ENCODE results near the gene SF3B6.
"Not testable (repeated sequence)": the region's sequence is repeated elsewhere in the genome, so short reads cannot be mapped to it uniquely, and the experiment has no call there.

The SF3B6 gene

GRCh38 chr2:24102677-24103076 lies 26.6 kb upstream of the SF3B6 start:
- no peaks in the 10 kb centered on the region for H4K20me1 ChIP-seq (ENCODE audit: insufficient read depth, low read length, poor library complexity, severe bottlenecking)
- no peak overlapping the region for H3K9ac ChIP-seq (ENCODE audit: low read depth, low read length, poor library complexity, severe bottlenecking)
- peaks cover 2% of the 10 kb centered on the region; the same call in 1 of the 2 replicates for H3K9me3 ChIP-seq (ENCODE audit: insufficient read depth, low read depth, low read length)
- no peak for TF ChIP-seq EZH2phosphoT487 (IDR thresholded peaks at IDR 0.05; ENCODE audit: borderline replicate concordance)
- TF ChIP-seq CTCF (conservative IDR thresholded peaks at IDR 0.05; ENCODE audit: low read length) = no peak
- no peaks in the 10 kb centered on the region for H3K4me1 ChIP-seq (ENCODE audit: insufficient read depth, low read length, poor library complexity, severe bottlenecking)
- H2AFZ ChIP-seq (ENCODE audit: low read length) = no peak overlapping the region
- no peaks in the 10 kb centered on the region for H3K36me3 ChIP-seq (ENCODE audit: insufficient read depth, low read length)
- no peaks in the 10 kb centered on the region for H3K79me2 ChIP-seq (ENCODE audit: insufficient read depth, low read length)
- H3K9me2 ChIP-seq (replicated peaks; ENCODE audit: low read depth, low read length) = no peaks in the 10 kb centered on the region
- no peak overlapping the region for H3K4me2 ChIP-seq (ENCODE audit: low read depth, low read length, poor library complexity, severe bottlenecking)
- H3K27me3 ChIP-seq (ENCODE audit: insufficient read depth, low read length, poor library complexity, severe bottlenecking) = no peaks in the 10 kb centered on the region
- H3K4me3 ChIP-seq (ENCODE audit: low read length, poor library complexity, severe bottlenecking) = no peak overlapping the region
- H3F3A ChIP-seq (ENCODE audit: low read depth) = no peaks in the 10 kb centered on the region

- H3K9me3 ChIP-seq (ENCODE audit: insufficient read depth, low read depth, low read length) = no peaks in the 10 kb centered on the region; the same call in 1 of the 2 replicates
- H3K4me1 ChIP-seq (ENCODE audit: insufficient read depth, low read length, poor library complexity, severe bottlenecking) = no peaks in the 10 kb centered on the region
- no peak overlapping the region for H3K4me3 ChIP-seq (ENCODE audit: low read length, poor library complexity, severe bottlenecking)
- H3K9me2 ChIP-seq (replicated peaks; ENCODE audit: low read depth, low read length) = no peaks in the 10 kb centered on the region
- no peaks in the 10 kb centered on the region for H4K20me1 ChIP-seq (ENCODE audit: insufficient read depth, low read length, poor library complexity, severe bottlenecking)
- no peaks in the 10 kb centered on the region for H3K36me3 ChIP-seq (ENCODE audit: insufficient read depth, low read length)
- no peaks in the 10 kb centered on the region for H3F3A ChIP-seq (ENCODE audit: low read depth)
- no peak overlapping the region for H2AFZ ChIP-seq (ENCODE audit: low read length)
- no peak overlapping the region for H3K9ac ChIP-seq (ENCODE audit: low read depth, low read length, poor library complexity, severe bottlenecking)
- H3K27me3 ChIP-seq (ENCODE audit: insufficient read depth, low read length, poor library complexity, severe bottlenecking) = no peaks in the 10 kb centered on the region
- no peak overlapping the region for H3K4me2 ChIP-seq (ENCODE audit: low read depth, low read length, poor library complexity, severe bottlenecking)
- TF ChIP-seq CTCF (conservative IDR thresholded peaks at IDR 0.05; ENCODE audit: low read length) (no peak), EZH2phosphoT487 (IDR thresholded peaks at IDR 0.05; ENCODE audit: borderline replicate concordance) (no peak)
- no peaks in the 10 kb centered on the region for H3K79me2 ChIP-seq (ENCODE audit: insufficient read depth, low read length)
Measured at GRCh38 chr2:24101992-24102391, 25.9 kb upstream of the SF3B6 start.

- H3F3A ChIP-seq (ENCODE audit: low read depth); H2AFZ ChIP-seq (ENCODE audit: low read length); H3K9me2 ChIP-seq (replicated peaks; ENCODE audit: low read depth, low read length); H3K9me3 ChIP-seq (ENCODE audit: insufficient read depth, low read depth, low read length); H3K27me3 ChIP-seq (ENCODE audit: insufficient read depth, low read length, poor library complexity, severe bottlenecking); H3K36me3 ChIP-seq (ENCODE audit: insufficient read depth, low read length); H3K9ac ChIP-seq (ENCODE audit: low read depth, low read length, poor library complexity, severe bottlenecking); H4K20me1 ChIP-seq (ENCODE audit: insufficient read depth, low read length, poor library complexity, severe bottlenecking); H3K79me2 ChIP-seq (ENCODE audit: insufficient read depth, low read length); H3K4me3 ChIP-seq (ENCODE audit: low read length, poor library complexity, severe bottlenecking); H3K4me2 ChIP-seq (ENCODE audit: low read depth, low read length, poor library complexity, severe bottlenecking); H3K4me1 ChIP-seq (ENCODE audit: insufficient read depth, low read length, poor library complexity, severe bottlenecking): not testable (repeated sequence)
Measured at GRCh38 chr2:24100732-24101131, 24.6 kb upstream of the SF3B6 start.

- not testable (repeated sequence) for H3K79me2 ChIP-seq (ENCODE audit: insufficient read depth, low read length); H3K9me3 ChIP-seq (ENCODE audit: insufficient read depth, low read depth, low read length); H4K20me1 ChIP-seq (ENCODE audit: insufficient read depth, low read length, poor library complexity, severe bottlenecking); H3K36me3 ChIP-seq (ENCODE audit: insufficient read depth, low read length); H3K27me3 ChIP-seq (ENCODE audit: insufficient read depth, low read length, poor library complexity, severe bottlenecking); H3K9me2 ChIP-seq (replicated peaks; ENCODE audit: low read depth, low read length); H3K4me2 ChIP-seq (ENCODE audit: low read depth, low read length, poor library complexity, severe bottlenecking); H3K4me1 ChIP-seq (ENCODE audit: insufficient read depth, low read length, poor library complexity, severe bottlenecking); H2AFZ ChIP-seq (ENCODE audit: low read length); H3K9ac ChIP-seq (ENCODE audit: low read depth, low read length, poor library complexity, severe bottlenecking); H3K4me3 ChIP-seq (ENCODE audit: low read length, poor library complexity, severe bottlenecking); H3F3A ChIP-seq (ENCODE audit: low read depth)
Measured at GRCh38 chr2:24095171-24095677, 19.1 kb upstream of the SF3B6 start.

- H3K9me3 ChIP-seq (ENCODE audit: insufficient read depth, low read depth, low read length) = not testable (repeated sequence)
Measured at GRCh38 chr2:24093270-24093669, 17.1 kb upstream of the SF3B6 start.

More at GRCh38 chr2:24093270-24093669, 17.1 kb upstream of the SF3B6 start:
- H3K79me2 ChIP-seq (ENCODE audit: insufficient read depth, low read length); H3K4me2 ChIP-seq (ENCODE audit: low read depth, low read length, poor library complexity, severe bottlenecking); H3K36me3 ChIP-seq (ENCODE audit: insufficient read depth, low read length); H4K20me1 ChIP-seq (ENCODE audit: insufficient read depth, low read length, poor library complexity, severe bottlenecking); H2AFZ ChIP-seq (ENCODE audit: low read length); H3F3A ChIP-seq (ENCODE audit: low read depth); H3K27me3 ChIP-seq (ENCODE audit: insufficient read depth, low read length, poor library complexity, severe bottlenecking); H3K4me3 ChIP-seq (ENCODE audit: low read length, poor library complexity, severe bottlenecking); H3K9me2 ChIP-seq (replicated peaks; ENCODE audit: low read depth, low read length); H3K9ac ChIP-seq (ENCODE audit: low read depth, low read length, poor library complexity, severe bottlenecking); H3K4me1 ChIP-seq (ENCODE audit: insufficient read depth, low read length, poor library complexity, severe bottlenecking): not testable (repeated sequence)
